GM10266 (cell line): ENCODE data around the gene CCDC57.

ENCODE experiments used
- DNase-seq: peaks from one replicate; pipeline ENCODE4 v3.0.0; 2012; ENCODE audit errors: extremely low spot score
- TF ChIP-seq, protein P1 (sequence below): IDR thresholded peaks from 2 replicates; pipeline ENCODE4 v1.5.1; 2012; ENCODE audit warnings: mild to moderate bottlenecking, low read depth; ENCODE audit not compliant: control insufficient read depth, insufficient read depth; ENCODE audit errors: missing control alignments

CCDC57 gene

DNA sequence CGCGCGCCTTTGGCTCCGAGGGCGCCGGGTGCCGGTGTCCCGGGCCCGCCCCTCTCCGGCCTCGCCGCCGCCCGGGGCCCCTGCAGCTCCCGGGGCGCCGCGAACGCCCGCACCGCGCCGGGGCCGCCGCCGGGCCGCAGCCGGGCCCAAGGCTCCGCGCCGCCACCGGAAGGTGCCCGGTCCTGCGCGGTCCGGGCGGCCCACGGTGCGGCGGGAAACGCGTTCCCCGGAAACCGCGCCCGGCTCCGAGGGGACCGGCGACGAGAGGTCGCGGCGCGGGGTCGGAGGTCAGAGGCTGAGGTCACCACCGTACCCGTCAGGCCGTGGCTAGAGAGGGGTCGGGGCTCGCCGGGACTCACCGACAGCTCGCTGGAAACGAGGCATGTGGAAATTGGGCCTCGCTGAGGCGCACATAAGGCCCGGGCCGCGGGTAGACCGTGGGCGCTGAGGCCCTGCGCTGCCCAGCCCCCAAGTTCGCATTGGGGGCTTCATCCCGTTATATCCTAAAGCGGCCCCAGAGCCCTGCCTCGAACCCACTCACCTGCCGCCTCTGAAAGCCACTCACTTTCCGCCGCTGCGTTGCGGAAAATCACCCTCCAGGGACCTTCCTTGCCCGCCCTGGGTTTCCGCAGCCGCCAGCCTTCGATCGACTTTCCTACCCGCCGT lies 146.9 kb downstream of the CCDC57 start, which contains the start of gene DUS1L:
TSS of gene DUS1L (minus strand) at position 167 of the 666 bp plus-strand sequence. CDS start 745 bp downstream, outside the sequence.
- TF ChIP-seq, protein P1, sequence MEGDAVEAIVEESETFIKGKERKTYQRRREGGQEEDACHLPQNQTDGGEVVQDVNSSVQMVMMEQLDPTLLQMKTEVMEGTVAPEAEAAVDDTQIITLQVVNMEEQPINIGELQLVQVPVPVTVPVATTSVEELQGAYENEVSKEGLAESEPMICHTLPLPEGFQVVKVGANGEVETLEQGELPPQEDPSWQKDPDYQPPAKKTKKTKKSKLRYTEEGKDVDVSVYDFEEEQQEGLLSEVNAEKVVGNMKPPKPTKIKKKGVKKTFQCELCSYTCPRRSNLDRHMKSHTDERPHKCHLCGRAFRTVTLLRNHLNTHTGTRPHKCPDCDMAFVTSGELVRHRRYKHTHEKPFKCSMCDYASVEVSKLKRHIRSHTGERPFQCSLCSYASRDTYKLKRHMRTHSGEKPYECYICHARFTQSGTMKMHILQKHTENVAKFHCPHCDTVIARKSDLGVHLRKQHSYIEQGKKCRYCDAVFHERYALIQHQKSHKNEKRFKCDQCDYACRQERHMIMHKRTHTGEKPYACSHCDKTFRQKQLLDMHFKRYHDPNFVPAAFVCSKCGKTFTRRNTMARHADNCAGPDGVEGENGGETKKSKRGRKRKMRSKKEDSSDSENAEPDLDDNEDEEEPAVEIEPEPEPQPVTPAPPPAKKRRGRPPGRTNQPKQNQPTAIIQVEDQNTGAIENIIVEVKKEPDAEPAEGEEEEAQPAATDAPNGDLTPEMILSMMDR: no peak

DNA sequence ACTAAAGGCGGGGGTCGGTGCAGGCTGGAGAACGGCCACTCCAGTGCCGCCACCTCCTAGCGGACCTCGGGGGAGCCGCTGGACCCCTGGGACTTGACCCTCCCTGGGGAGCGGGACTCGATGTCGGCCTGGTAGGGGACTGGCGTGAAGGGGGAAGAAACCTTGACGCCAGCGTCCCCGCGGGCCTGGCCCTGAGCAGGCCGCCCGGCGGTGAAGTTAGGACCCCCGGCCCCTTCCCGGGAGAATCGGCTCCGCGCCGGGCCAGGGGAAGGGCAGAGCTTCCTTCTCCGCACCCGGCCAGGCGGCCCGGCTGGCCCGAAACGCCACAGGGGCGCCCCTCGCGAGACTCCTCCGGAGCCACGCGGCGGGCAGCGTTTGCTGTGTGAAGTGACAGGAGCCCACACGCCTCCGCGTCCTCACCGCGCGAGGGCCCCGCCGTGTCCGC lies 147.4 kb downstream of the CCDC57 start:
- TF ChIP-seq, protein P1: no peak
- DNase-seq: no peak

More for the DNA sequence above, 146.9 kb downstream of the CCDC57 start, which contains the start of gene DUS1L:
- peak; percentile 96 for DNase-seq

DNA sequence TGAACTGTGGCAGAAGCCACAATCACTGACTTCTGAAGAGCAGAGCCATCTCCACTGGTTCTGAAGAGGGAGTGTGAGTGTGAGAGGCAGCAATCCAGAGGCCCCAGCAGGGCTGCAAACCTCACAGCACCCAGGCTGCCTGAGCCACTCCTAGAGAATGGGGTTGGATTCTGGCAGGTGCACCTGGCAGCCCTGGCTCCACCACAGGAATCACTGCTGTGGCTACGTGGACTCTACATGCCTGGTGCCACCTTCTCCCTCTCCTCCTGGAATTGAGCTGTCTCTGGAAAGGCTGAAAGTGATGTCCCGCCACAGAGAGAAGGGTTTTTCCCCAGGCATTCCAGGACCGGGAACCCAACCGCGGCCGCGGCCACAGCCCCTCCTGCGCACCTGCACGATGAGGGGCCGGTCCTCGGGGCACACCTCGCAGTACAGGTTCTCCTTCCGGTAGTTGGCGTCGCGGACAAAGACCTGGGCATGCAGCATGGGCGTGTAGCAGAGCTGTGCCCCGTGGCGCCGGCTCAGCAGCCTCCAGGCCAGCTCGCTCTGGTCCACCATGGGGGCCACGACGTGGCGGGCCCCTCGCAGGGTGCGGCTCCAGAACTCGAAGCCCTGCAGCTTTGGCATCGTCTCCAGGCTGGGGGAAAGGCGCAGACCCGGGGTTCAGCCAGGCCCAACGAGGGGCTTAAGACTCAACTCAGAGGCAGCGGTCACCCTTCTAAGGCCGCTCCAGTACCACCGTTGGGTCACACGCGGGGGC lies 148.0 kb downstream of the CCDC57 start:
- TF ChIP-seq, protein P1: no peak
- DNase-seq: no peak

DNA sequence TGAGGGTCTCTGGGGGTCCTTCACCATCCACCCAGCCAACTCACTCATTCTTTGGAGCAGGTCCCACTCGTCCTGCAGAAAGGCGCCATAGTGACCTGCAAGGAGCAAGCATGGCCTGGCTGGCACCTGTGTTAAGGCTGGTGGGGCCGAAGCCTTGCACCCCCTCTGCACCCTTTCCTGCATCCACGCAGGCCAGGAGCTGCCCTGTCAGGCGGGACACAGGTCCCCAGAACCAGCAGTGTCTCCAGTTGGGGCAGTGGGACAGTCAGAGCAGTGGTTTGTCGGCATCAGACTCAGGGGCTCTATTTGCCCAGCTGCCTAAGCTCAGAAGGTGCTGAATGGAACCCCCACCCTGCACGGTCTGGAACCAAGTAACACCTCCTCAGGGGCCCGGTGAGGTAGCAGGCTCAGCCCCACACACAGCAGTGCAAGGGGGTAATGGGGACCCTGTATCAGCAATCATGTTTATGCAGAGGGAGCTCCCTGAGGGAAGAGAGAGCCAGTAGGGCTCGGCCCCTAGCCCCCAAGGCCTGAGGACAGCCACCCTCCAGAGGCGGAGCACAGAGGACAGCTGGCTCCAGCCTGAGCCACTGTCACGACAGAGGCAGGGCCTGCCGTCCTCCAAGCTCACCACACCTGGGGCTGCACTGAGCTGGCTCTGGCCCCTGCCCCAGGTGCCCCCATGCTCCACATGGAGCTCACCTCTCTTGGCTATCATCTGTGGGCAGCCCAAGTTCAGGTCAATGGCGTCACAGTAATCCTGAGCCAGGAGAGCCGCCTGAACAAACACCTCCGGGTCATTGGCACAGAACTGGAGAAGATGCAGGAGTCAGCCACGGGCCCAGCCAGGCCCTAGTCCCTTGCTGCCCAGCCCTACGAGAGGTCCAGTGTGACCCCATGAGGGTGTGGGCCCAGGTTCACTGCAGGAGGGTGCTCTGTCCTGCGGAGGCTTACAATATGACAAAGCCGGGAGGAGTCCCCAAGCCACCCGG lies 148.9 kb downstream of the CCDC57 start:
- DNase-seq: no peak
- TF ChIP-seq, protein P1: no peak

DNA sequence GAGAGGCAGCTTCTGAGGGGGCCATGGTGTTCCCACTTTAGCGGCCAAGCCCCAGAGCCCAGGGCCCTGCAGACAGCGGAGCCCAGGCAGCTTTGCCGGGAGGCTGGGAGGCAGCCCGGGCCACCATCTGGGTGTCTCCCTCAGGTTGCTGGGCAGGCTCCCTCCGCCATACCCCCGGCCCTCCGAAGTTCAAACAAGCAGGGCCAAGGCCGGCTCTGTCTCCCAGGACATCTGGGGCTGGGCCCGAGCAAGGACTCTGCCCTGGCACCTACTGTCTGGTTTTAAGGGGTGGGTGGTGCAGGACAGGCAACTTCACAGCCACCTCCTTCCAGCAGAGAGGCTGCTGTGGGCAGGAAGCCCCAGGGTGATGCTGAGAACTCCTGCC lies 149.7 kb downstream of the CCDC57 start:
- TF ChIP-seq, protein P1: no peak
- no peak for DNase-seq

DNA sequence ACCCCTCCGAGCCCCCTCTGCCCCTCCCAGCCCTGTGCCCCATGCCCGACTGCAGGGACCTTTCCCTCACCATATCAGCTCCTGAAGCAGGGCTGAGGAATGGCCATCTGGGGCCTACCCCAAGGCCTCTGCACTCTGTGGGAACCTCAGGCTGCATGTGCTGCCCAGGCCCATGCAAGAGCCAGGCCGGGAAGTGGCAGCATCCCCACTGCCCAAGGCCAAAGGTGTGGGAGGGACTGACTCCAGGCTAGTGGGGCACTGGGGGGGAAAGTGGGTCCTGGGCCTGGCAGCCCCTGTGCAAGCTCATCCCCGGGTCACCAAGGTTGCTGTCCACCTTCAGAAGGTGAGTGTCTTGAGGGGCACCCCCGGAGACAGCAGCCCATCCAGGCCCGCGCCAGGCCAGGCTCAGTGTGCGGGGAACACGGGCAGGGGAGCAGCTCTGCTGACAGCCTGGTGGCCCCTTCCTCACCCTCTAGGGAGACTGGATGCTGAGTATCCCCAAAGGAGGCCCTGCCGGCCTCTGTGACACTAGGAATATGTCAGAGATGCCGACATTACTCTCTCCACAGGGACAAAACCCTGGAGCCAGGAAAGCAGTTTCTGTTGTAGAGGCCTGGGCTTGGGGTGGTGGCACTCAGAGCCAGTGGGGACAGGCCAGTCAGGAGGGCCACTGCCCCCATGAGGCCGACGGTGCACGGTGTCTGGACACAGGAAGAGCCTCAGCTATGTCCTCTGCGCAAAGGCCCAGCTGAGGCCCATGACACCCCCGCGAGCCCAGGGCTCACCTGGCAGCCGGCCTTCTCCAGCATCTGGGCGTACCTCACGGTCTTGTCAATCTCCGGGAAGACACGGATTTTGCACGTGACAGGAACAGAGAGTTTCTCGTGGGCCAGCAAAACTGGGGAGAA lies 150.3 kb downstream of the CCDC57 start:
- DNase-seq: no peak
- TF ChIP-seq, protein P1: no peak
